Measurements from ENCODE around the gene SPA17.

The SPA17 gene

GRCh38 chr11:124676386-124676785 lies 2.7 kb downstream of the SPA17 start:
- peaks cover 12% of the 10 kb centered on the region for H3K4me1 ChIP-seq (ENCODE audit: insufficient read depth, poor library complexity, severe bottlenecking)
- ATAC-seq (ENCODE audit: low read depth) (no peak), DNase-seq (ENCODE audit: low spot score) (no peak)
- H3K4me3 ChIP-seq (ENCODE audit: severe bottlenecking), result no peak overlapping the region
- no peaks in the 10 kb centered on the region for H3K27me3 ChIP-seq (ENCODE audit: insufficient read depth, poor library complexity, severe bottlenecking)
- H3K27ac ChIP-seq (ENCODE audit: poor library complexity, severe bottlenecking), result no peak overlapping the region
- no peak for TF ChIP-seq CTCF (IDR thresholded peaks at IDR 0.05; ENCODE audit: poor library complexity, severe bottlenecking)
- no peaks in the 10 kb centered on the region for H3K36me3 ChIP-seq (ENCODE audit: low read depth)
- H3K9me3 ChIP-seq (ENCODE audit: severe bottlenecking), result no peaks in the 10 kb centered on the region

GRCh38 chr11:124678416-124678815 lies 4.7 kb downstream of the SPA17 start:
- no peak for DNase-seq (ENCODE audit: low spot score)
- H3K4me1 ChIP-seq (ENCODE audit: insufficient read depth, poor library complexity, severe bottlenecking), result peaks cover 12% of the 10 kb centered on the region
- no peaks in the 10 kb centered on the region for H3K9me3 ChIP-seq (ENCODE audit: severe bottlenecking)
- TF ChIP-seq CTCF (IDR thresholded peaks at IDR 0.05; ENCODE audit: poor library complexity, severe bottlenecking), result no peak
- ATAC-seq (ENCODE audit: low read depth), result no peak
- no peak overlapping the region for H3K27ac ChIP-seq (ENCODE audit: poor library complexity, severe bottlenecking)
- H3K36me3 ChIP-seq (ENCODE audit: low read depth), result peaks cover 8% of the 10 kb centered on the region; the same call in 1 of the 2 replicates
- no peak overlapping the region for H3K4me3 ChIP-seq (ENCODE audit: severe bottlenecking)
- H3K27me3 ChIP-seq (ENCODE audit: insufficient read depth, poor library complexity, severe bottlenecking), result no peaks in the 10 kb centered on the region

- H3K27ac ChIP-seq (ENCODE audit: poor library complexity, severe bottlenecking), result no peak overlapping the region
- H3K36me3 ChIP-seq (ENCODE audit: low read depth), result peaks cover 8% of the 10 kb centered on the region; the same call in 1 of the 2 replicates
- peaks cover 3% of the 10 kb centered on the region for H3K4me1 ChIP-seq (ENCODE audit: insufficient read depth, poor library complexity, severe bottlenecking)
- ATAC-seq (ENCODE audit: low read depth), result no peak
- no peak for TF ChIP-seq CTCF (IDR thresholded peaks at IDR 0.05; ENCODE audit: poor library complexity, severe bottlenecking)
- H3K9me3 ChIP-seq (ENCODE audit: severe bottlenecking), result no peaks in the 10 kb centered on the region
- no peak overlapping the region for H3K4me3 ChIP-seq (ENCODE audit: severe bottlenecking)
- no peak for DNase-seq (ENCODE audit: low spot score)
- H3K27me3 ChIP-seq (ENCODE audit: insufficient read depth, poor library complexity, severe bottlenecking), result no peaks in the 10 kb centered on the region
Measured at GRCh38 chr11:124681421-124681820, 7.7 kb downstream of the SPA17 start.

- Histone ChIP-seq H3K4me3 (ENCODE audit: severe bottlenecking) (no peak overlapping the region), H3K4me1 (ENCODE audit: insufficient read depth, poor library complexity, severe bottlenecking) (no peaks in the 10 kb centered on the region), H3K27me3 (ENCODE audit: insufficient read depth, poor library complexity, severe bottlenecking) (no peaks in the 10 kb centered on the region), H3K36me3 (ENCODE audit: low read depth) (peaks cover 8% of the 10 kb centered on the region; the same call in 1 of the 2 replicates), H3K9me3 (ENCODE audit: severe bottlenecking) (no peaks in the 10 kb centered on the region), H3K27ac (ENCODE audit: poor library complexity, severe bottlenecking) (no peak overlapping the region)
- no peak for ATAC-seq (ENCODE audit: low read depth)
- DNase-seq (ENCODE audit: low spot score), result no peak
- no peak for TF ChIP-seq CTCF (IDR thresholded peaks at IDR 0.05; ENCODE audit: poor library complexity, severe bottlenecking)
Measured at GRCh38 chr11:124682443-124682842, 8.7 kb downstream of the SPA17 start.

GRCh38 chr11:124693142-124693541 lies 19.4 kb downstream of the SPA17 start:
- Histone ChIP-seq H3K36me3 (ENCODE audit: low read depth) (no peaks in the 10 kb centered on the region), H3K27me3 (ENCODE audit: insufficient read depth, poor library complexity, severe bottlenecking) (no peaks in the 10 kb centered on the region), H3K27ac (ENCODE audit: poor library complexity, severe bottlenecking) (no peak overlapping the region), H3K4me3 (ENCODE audit: severe bottlenecking) (no peak overlapping the region), H3K4me1 (ENCODE audit: insufficient read depth, poor library complexity, severe bottlenecking) (no peaks in the 10 kb centered on the region), H3K9me3 (ENCODE audit: severe bottlenecking) (no peaks in the 10 kb centered on the region)
- DNase-seq (ENCODE audit: low spot score), result no peak
- no peak for ATAC-seq (ENCODE audit: low read depth)
- TF ChIP-seq CTCF (IDR thresholded peaks at IDR 0.05; ENCODE audit: poor library complexity, severe bottlenecking), result no peak

All from RWPE2 (cell line).